Epithelial cell of esophagus (primary cell): ENCODE results near the gene NELL1.

Source experiments
- DNase-seq: peaks from one replicate; pipeline ENCODE4 v3.0.0; 2010; ENCODE audit warnings: low read depth
- H3K4me3 ChIP-seq: 2 replicates; pipeline ENCODE4 v1.5.1; 2011; ENCODE audit warnings: mild to moderate bottlenecking, low read length, control low read depth
- TF ChIP-seq, protein P1 (sequence below): IDR thresholded peaks from 2 replicates; pipeline ENCODE4 v1.5.1; 2011; ENCODE audit warnings: low read depth, mild to moderate bottlenecking, low read length, control low read depth, inconsistent platforms; ENCODE audit not compliant: insufficient read depth; ENCODE audit errors: missing control alignments

The NELL1 gene

DNA sequence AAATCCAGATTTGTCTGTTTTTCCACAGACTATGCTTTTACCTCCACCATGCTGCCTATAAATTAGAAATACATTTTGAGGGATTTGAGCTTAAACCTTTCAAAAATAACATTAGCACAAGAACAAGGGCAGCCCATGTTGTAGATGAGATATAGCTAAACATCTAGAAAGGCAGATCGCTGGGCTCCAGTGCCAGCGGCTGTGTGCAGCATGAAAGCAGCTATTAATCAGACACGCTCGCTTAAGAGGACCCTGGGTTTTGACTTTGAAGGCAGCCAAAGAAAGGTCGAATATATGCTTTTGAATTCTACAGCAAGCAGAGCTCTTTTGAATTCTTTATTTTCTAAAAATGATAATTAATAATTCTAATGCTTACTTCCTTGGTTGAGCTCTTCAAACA, 684.0 kb downstream of the NELL1 start:
- no peak overlapping the region for H3K4me3 ChIP-seq
- TF ChIP-seq, protein P1, sequence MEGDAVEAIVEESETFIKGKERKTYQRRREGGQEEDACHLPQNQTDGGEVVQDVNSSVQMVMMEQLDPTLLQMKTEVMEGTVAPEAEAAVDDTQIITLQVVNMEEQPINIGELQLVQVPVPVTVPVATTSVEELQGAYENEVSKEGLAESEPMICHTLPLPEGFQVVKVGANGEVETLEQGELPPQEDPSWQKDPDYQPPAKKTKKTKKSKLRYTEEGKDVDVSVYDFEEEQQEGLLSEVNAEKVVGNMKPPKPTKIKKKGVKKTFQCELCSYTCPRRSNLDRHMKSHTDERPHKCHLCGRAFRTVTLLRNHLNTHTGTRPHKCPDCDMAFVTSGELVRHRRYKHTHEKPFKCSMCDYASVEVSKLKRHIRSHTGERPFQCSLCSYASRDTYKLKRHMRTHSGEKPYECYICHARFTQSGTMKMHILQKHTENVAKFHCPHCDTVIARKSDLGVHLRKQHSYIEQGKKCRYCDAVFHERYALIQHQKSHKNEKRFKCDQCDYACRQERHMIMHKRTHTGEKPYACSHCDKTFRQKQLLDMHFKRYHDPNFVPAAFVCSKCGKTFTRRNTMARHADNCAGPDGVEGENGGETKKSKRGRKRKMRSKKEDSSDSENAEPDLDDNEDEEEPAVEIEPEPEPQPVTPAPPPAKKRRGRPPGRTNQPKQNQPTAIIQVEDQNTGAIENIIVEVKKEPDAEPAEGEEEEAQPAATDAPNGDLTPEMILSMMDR: no peak
- DNase-seq: no peak

DNA sequence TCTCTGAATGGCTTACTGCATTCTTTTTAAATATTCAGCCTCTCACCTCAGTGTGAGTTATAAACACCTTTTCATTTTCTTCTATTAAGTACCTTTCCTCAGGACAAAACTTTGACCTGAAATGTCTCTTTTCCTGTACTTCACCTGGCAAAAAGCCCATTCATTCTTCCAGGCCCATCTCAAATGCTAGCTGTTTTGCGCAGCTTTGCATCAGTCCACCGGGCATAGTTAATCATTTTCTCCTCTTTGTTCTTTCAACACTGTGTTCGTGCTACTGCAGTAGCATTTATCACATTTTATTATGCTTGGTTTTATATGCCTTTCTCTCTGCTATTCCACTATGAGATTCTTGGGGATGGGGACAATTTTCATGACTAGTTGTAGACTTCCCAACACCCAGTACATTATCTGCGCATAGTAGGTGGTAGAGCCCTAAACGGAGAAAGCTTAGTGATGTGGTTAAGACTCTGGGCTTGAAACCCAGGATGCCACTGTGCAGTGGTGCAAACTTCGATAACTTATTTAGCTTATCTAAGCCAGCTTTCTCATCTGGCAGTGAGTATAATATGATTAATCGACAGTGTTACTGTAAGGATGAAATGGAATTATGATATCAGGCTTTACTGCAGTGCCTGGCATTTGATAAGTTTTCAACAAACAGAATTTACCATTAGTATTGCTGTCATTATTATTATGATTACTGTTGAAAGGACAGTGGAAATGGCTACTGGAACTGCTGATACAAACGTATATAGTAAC, 695.7 kb downstream of the NELL1 start:
- TF ChIP-seq, protein P1: no peak
- DNase-seq: no peak
- H3K4me3 ChIP-seq: no peak overlapping the region

DNA sequence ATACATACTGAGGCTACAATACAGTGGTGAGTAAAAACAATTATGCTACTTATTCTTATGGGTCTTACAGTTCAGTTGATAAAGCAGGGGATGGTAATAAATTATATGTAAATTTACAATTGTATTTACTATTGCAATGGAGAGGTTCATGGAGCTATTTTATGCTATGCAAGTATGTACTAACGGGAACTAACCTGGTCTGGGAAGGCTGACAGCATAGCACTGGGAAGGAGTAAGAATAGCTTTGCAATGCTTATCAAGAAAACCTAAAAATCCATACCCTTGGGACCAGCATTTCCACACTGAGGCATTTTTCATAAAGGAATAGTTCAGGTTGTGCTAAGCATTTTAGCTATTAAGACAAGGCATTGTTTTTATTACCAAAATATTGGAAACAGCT, 700.6 kb downstream of the NELL1 start:
- H3K4me3 ChIP-seq: no peak overlapping the region
- DNase-seq: no peak
- TF ChIP-seq, protein P1: no peak

DNA sequence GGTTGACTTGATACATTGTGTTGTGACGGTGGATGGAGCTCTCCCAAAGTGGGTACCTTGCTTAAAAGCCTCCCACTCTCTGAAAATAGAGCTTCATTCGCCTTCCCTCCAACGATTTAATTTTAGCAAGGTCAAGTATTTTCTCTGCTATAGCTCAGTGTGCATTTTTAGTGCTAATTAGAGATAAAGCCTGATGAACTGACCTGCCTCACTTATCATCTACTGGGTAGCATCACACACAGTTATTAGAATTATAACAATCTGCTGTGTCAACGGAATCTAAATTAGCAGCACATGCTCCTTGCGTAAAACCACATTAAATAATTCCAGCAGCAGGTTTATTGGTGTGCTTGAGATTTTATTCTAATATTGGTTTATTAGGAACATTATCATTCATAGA, 701.7 kb downstream of the NELL1 start:
- DNase-seq: no peak
- no peak overlapping the region for H3K4me3 ChIP-seq
- TF ChIP-seq, protein P1: no peak

DNA sequence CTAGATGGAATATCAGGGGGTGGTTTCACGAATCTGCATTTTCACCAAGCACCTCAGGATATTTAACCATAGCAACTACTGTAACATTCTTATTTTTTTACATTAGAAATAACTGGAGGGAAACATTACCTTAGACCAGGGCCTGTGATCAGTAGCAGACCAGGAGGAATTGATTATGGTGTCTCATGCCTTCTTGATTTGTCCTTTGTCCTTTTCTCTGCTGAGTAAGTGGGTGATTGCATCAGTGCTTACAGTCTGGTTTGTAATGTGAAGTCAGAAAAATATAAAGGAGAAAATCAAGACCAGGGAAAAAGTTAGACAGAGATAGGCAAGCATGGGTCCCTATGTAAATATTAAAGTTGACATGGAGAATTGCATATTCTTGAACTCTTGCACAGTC, 703.3 kb downstream of the NELL1 start:
- H3K4me3 ChIP-seq: no peak overlapping the region
- no peak for DNase-seq
- TF ChIP-seq, protein P1: no peak

DNA sequence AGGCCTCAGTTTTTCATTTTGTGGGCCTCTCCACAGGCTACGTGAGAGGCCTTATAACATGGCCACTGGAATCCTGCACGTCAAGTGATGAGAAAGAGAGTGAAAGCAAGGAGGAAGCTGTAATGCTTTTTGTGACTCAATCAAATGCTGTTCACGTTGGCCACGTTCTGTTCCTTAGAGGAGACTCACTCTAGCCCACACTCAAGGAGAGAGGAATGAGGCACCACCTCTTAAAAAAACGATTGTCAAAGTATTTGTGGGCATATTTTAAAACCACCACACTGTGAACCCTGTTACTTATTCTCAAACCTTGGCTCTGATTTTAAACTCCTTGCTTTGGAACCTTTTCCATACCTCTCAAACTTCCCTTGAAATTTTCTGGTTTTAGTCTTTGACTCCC, 705.0 kb downstream of the NELL1 start:
- TF ChIP-seq, protein P1: no peak
- no peak overlapping the region for H3K4me3 ChIP-seq
- DNase-seq: no peak

DNA sequence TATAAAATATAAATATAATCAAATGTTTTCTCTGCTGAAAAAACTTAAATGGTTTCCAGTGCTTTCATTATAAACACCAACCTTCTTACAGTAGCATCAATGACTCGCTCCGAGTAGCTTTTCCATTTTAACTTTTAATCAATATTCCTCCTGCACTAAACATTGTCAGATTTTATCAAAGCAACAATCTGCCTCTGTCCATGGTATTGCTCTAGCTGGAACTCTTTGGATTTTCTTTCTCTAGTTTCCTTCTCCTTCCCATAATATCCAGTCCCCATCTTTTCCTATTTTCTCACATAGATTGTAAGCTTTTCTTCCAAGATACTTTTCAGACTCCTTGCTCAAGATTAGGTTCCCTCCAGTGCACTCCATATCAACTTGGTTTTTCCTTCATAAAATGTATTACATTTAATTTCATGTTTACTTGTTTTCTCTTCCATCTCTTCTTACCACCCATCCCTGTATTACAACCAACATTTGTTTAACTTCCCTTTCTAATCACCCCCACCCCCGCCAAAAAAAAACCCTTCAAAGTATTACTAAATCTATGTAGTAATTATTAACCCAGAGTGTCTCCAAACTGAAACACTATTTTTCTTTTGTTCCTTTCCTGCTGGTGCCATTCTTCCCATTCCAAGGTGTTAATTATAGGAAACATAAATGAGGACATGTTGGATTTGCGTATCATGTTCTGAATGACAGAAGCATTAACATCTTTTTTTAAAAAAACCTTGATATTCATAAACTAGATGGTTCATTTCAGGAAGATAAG, 716.5 kb downstream of the NELL1 start:
- no peak for DNase-seq
- no peak overlapping the region for H3K4me3 ChIP-seq
- TF ChIP-seq, protein P1: no peak
